ENCODE measurements around the gene PTGES2. TPM values are rescaled to one million over a fixed set of nuclear protein-coding genes. Genes with fewer than 3 reads are reported as not detected.
A peak's percentile ranks its signal among the peaks of the same experiment; 100 is the strongest.

The PTGES2 gene
- total and polyA plus RNA-seq, 2 of the 13 experiments (the other 11 are each of a cell fraction or from before 2014, with no cell fraction given): 63.7 to 79.8 TPM

DNA sequence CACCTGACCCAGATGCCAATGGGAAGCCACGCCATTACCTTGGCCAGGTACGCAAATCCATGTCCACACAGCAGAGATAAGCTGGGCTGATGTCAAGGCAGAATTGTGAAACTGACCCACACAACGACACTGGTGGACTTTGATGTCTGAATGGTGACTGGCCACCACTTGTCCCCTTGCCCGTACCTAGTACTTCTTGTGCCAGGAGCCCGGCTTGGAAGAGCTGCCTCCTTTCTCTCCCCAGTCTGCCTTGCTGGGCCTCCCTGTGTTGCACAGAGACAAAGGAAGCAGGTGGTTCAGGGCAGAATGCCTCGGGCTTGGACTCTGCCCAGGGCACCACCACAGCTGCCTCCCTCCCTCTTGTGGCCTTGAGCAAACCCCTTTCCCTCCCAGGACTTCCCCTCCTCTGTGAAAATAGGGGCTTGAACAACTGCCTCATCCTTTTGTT is 23.3 kb downstream of the PTGES2 start:
- peaks cover 89% of the 10 kb centered on the region for H3K4me1 ChIP-seq (ENCODE audit: insufficient read depth, low read length)
- H3K9ac ChIP-seq (ENCODE audit: insufficient read depth, low read depth, low read length): peak overlapping the region; percentile 62
- DNase-seq (ENCODE audit: low spot score) (peak; percentile 87), ATAC-seq (peak; percentile 54), FAIRE-seq (peak; percentile 92)
- peaks cover 24% of the 10 kb centered on the region for H3K79me2 ChIP-seq (ENCODE audit: insufficient read depth, low read length)
- ChIA-PET CTCF (ENCODE audit: low intra/inter-chr PET ratio, low total read pairs) (interaction anchor here (1.3 to 2.6 kb wide), 2 partner anchors 14 to 20 kb away, joined by 5 to 14 read pairs; no protein-coding TSS in a partner anchor), POLR2A (interaction anchor here (0.8 to 2.7 kb wide), 9 partner anchors 10 to 154 kb away, joined by 3 to 40 read pairs (median 6); partner anchors contain the start of gene NAIF1)
- intact Hi-C loops (cut with micrococcal nuclease; ENCODE audit: unreplicated experiment): loop anchor here (5.0 kb wide), 1 partner anchor 37 kb away; the partner anchor contains the start of genes NAIF1 and SLC25A25
- H4K20me1 ChIP-seq (ENCODE audit: insufficient read depth, low read length): peaks cover 16% of the 10 kb centered on the region; the same call in 1 of the 2 replicates
- H3K27ac ChIP-seq (ENCODE audit: extremely low read length, insufficient read depth, low read length): peak overlapping the region; percentile 90
- no TSS peak for BruUV-seq (replicated peaks)
- peak overlapping the region; percentile 61 for H3K4me2 ChIP-seq (ENCODE audit: low read depth, low read length)
- no peak overlapping the region for H2AFZ ChIP-seq (ENCODE audit: low read length)
- in situ Hi-C loops (cut with HindIII; ENCODE audit: extremely low pct_ligation_motif_present, low pct_unique_long_range_greater_than_20kb): no loop called here
- peak overlapping the region in 1 of 3 experiments; percentile 38; a peak in 2 of 6 replicates for H3K4me3 ChIP-seq (replicated peaks in 1 of 3; ENCODE audit: insufficient read depth in 1 of 3, low read depth in 2 of 3, low read length in 3 of 3)
- peaks cover 23 to 57% of the 10 kb centered on the region in 2 experiments for H3K36me3 ChIP-seq (replicated peaks in 1 of 2; ENCODE audit: control insufficient read depth in 1 of 2, insufficient read depth in 2 of 2, low read length in 2 of 2)
- 0% methylated on average over 3 of the region's 6 CpGs for WGBS (ENCODE audit: low lambda C conversion rate)
- H3K27me3 ChIP-seq (ENCODE audit: control insufficient read depth in 1 of 2, insufficient read depth in 2 of 2, low read length in 2 of 2): no peaks in the 10 kb centered on the region; a peak in 1 of 5 replicates
- no peaks in the 10 kb centered on the region for H3K9me3 ChIP-seq (ENCODE audit: low read length)
- TF ChIP-seq REPIN1 (CRISPR knock-in tag; IDR thresholded peaks at IDR 0.05; ENCODE audit: borderline replicate concordance, low read depth) (peak; percentile 38; the same call in 1 of the 2 replicates), ZNF580 (CRISPR knock-in tag; IDR thresholded peaks at IDR 0.05; ENCODE audit: borderline replicate concordance, low read depth) (peak; percentile 73), ZNF83 (CRISPR knock-in tag; IDR thresholded peaks at IDR 0.05; ENCODE audit: borderline replicate concordance) (0 out of 2 replicates have a peak, but pooled peaks have one; percentile 51), ARNTL (CRISPR knock-in tag; IDR thresholded peaks at IDR 0.05) (peak; percentile 98), CERS6 (CRISPR knock-in tag; IDR thresholded peaks at IDR 0.05) (no peak), CBX2 (IDR thresholded peaks at IDR 0.05; ENCODE audit: low read depth, low read length) (no peak), CBX2 (CRISPR knock-in tag; IDR thresholded peaks at IDR 0.05; ENCODE audit: low read depth) (no peak), HMG20B (CRISPR knock-in tag; conservative IDR thresholded peaks at IDR 0.05) (0 out of 2 replicates have a peak, but pooled peaks have one; percentile 34), ZBTB7B (CRISPR knock-in tag; IDR thresholded peaks at IDR 0.05) (peak; percentile 86), ZGPAT (CRISPR knock-in tag; IDR thresholded peaks at IDR 0.05) (peak; percentile 66), ZC3H4 (CRISPR knock-in tag; IDR thresholded peaks at IDR 0.05; ENCODE audit: borderline replicate concordance) (no peak), RBM22 (optimal IDR thresholded peaks at IDR 0.05; ENCODE audit: low read length) (peak; percentile 44), ZBTB20 (CRISPR knock-in tag; IDR thresholded peaks at IDR 0.05; ENCODE audit: borderline replicate concordance, low read depth) (0 out of 2 replicates have a peak, but pooled peaks have one; percentile 23)
- TF ChIP-seq, protein P1, sequence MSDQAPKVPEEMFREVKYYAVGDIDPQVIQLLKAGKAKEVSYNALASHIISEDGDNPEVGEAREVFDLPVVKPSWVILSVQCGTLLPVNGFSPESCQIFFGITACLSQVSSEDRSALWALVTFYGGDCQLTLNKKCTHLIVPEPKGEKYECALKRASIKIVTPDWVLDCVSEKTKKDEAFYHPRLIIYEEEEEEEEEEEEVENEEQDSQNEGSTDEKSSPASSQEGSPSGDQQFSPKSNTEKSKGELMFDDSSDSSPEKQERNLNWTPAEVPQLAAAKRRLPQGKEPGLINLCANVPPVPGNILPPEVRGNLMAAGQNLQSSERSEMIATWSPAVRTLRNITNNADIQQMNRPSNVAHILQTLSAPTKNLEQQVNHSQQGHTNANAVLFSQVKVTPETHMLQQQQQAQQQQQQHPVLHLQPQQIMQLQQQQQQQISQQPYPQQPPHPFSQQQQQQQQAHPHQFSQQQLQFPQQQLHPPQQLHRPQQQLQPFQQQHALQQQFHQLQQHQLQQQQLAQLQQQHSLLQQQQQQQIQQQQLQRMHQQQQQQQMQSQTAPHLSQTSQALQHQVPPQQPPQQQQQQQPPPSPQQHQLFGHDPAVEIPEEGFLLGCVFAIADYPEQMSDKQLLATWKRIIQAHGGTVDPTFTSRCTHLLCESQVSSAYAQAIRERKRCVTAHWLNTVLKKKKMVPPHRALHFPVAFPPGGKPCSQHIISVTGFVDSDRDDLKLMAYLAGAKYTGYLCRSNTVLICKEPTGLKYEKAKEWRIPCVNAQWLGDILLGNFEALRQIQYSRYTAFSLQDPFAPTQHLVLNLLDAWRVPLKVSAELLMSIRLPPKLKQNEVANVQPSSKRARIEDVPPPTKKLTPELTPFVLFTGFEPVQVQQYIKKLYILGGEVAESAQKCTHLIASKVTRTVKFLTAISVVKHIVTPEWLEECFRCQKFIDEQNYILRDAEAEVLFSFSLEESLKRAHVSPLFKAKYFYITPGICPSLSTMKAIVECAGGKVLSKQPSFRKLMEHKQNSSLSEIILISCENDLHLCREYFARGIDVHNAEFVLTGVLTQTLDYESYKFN (CRISPR knock-in tag; conservative IDR thresholded peaks at IDR 0.05): peak; percentile 91
- TF ChIP-seq, protein P2, sequence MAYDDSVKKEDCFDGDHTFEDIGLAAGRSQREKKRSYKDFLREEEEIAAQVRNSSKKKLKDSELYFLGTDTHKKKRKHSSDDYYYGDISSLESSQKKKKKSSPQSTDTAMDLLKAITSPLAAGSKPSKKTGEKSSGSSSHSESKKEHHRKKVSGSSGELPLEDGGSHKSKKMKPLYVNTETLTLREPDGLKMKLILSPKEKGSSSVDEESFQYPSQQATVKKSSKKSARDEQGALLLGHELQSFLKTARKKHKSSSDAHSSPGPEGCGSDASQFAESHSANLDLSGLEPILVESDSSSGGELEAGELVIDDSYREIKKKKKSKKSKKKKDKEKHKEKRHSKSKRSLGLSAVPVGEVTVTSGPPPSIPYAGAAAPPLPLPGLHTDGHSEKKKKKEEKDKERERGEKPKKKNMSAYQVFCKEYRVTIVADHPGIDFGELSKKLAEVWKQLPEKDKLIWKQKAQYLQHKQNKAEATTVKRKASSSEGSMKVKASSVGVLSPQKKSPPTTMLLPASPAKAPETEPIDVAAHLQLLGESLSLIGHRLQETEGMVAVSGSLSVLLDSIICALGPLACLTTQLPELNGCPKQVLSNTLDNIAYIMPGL (CRISPR knock-in tag; IDR thresholded peaks at IDR 0.05; ENCODE audit: borderline replicate concordance in 1 of 2, low read depth in 1 of 2): peak in 1 of 2 experiments; percentile 35; a peak in 2 of 4 replicates
